Panc1 (cell line): ENCODE measurements around the gene MT1HL1.

Experiments used
- POLR2AphosphoS5 ChIP-seq: IDR thresholded peaks from 2 replicates; pipeline ENCODE4 v1.6.1; 2012; ENCODE audit warnings: mild to moderate bottlenecking, low read depth, low read length, moderate library complexity
- TF ChIP-seq, protein P1 (sequence below): fragments of 450-650 bp; IDR thresholded peaks from 2 replicates; pipeline ENCODE4 v1.5.1; 2017; ENCODE audit warnings: mild to moderate bottlenecking
- TF ChIP-seq, protein P2 (sequence below), 2 experiments: IDR thresholded peaks; 2 replicates each; pipeline ENCODE4 v1.6.1; 2011 to 2012; ENCODE audit warnings: low read depth in 2 of 2, control low read depth in 1 of 2, low read length in 1 of 2, mild to moderate bottlenecking in 1 of 2, moderate library complexity in 1 of 2; ENCODE audit not compliant: insufficient read depth in 1 of 2

DNA sequence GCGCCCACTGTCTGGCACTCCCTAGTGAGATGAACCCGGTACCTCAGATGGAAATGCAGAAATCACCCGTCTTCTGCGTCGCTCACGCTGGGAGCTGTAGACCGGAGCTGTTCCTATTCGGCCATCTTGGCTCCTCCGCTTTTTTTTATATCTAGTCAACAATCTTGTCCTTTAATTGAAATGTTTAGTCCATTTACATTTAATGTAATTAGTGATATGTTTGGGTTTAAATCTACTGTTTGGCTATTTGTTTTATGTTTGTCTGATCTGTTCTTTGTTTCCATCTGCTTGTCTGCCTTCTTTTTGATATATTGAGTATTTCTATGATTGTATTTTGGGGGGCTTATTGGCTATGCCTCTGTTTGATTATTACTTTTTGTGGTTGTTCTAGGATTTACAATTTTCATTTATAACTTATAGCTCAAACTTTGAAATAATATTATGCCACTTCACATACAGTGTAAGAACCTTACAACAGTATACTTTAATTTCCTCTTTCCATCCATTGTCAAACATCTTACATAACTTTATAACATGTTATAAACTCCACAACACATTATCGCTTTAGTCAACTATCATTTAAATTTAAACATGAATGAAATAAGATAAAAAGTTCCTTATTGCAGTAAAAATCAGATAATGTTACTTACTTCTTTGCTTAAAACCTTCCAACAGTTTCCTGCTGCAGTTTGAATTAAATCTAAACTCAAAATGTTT is 21.3 kb upstream of the MT1HL1 start:
- TF ChIP-seq, protein P1, sequence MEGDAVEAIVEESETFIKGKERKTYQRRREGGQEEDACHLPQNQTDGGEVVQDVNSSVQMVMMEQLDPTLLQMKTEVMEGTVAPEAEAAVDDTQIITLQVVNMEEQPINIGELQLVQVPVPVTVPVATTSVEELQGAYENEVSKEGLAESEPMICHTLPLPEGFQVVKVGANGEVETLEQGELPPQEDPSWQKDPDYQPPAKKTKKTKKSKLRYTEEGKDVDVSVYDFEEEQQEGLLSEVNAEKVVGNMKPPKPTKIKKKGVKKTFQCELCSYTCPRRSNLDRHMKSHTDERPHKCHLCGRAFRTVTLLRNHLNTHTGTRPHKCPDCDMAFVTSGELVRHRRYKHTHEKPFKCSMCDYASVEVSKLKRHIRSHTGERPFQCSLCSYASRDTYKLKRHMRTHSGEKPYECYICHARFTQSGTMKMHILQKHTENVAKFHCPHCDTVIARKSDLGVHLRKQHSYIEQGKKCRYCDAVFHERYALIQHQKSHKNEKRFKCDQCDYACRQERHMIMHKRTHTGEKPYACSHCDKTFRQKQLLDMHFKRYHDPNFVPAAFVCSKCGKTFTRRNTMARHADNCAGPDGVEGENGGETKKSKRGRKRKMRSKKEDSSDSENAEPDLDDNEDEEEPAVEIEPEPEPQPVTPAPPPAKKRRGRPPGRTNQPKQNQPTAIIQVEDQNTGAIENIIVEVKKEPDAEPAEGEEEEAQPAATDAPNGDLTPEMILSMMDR = no peak
- TF ChIP-seq POLR2AphosphoS5 = no peak
- TF ChIP-seq, protein P2, sequence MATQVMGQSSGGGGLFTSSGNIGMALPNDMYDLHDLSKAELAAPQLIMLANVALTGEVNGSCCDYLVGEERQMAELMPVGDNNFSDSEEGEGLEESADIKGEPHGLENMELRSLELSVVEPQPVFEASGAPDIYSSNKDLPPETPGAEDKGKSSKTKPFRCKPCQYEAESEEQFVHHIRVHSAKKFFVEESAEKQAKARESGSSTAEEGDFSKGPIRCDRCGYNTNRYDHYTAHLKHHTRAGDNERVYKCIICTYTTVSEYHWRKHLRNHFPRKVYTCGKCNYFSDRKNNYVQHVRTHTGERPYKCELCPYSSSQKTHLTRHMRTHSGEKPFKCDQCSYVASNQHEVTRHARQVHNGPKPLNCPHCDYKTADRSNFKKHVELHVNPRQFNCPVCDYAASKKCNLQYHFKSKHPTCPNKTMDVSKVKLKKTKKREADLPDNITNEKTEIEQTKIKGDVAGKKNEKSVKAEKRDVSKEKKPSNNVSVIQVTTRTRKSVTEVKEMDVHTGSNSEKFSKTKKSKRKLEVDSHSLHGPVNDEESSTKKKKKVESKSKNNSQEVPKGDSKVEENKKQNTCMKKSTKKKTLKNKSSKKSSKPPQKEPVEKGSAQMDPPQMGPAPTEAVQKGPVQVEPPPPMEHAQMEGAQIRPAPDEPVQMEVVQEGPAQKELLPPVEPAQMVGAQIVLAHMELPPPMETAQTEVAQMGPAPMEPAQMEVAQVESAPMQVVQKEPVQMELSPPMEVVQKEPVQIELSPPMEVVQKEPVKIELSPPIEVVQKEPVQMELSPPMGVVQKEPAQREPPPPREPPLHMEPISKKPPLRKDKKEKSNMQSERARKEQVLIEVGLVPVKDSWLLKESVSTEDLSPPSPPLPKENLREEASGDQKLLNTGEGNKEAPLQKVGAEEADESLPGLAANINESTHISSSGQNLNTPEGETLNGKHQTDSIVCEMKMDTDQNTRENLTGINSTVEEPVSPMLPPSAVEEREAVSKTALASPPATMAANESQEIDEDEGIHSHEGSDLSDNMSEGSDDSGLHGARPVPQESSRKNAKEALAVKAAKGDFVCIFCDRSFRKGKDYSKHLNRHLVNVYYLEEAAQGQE (IDR thresholded peaks at IDR 0.05; ENCODE audit: insufficient read depth in 1 of 2, low read depth in 2 of 2, low read length in 1 of 2) = no peak
